Ovary (tissue), 3 donors: ENCODE results near the gene AKAIN1.

Experiments used
- CTCF ChIP-seq, 3 donors: fragments of 450-650 bp in 2 of 3; fragments of 200-600 bp in 1 of 3; IDR thresholded peaks; one replicate each; pipeline versions ENCODE4 v1.5.1 to v1.8.0; 2016 to 2022; ENCODE audit warnings: antibody characterized with exemption in 3 of 3, mild to moderate bottlenecking in 1 of 3
- EP300 ChIP-seq: sonication (generic); formaldehyde crosslinking; IDR thresholded peaks from one replicate; pipeline ENCODE4 v1.6.1; 2017; ENCODE audit warnings: antibody characterized with exemption
- donor health status: DM: no; HTN: no; CAD: no.

GRCh38 chr18:5142859-5143258 lies 54.2 kb downstream of the AKAIN1 start:
- no peak for TF ChIP-seq CTCF (IDR thresholded peaks at IDR 0.05)
- no peak for TF ChIP-seq EP300
